ENCODE results near the gene CAP2.
A peak's percentile ranks its signal among the peaks of the same experiment; 100 is the strongest.

The CAP2 gene

GRCh38 chr6:17466147-17466546, 72.8 kb downstream of the CAP2 start:
- Mint-ChIP-seq H3K4me1 (peaks cover 0 to 3% of the 10 kb centered on the region in 2 donors), H3K36me3 (no peaks in the 10 kb centered on the region), H3K27me3 (no peaks in the 10 kb centered on the region), H3K4me3 (no peak overlapping the region), H3K9me3 (no peaks in the 10 kb centered on the region), H3K27ac (no peak overlapping the region)
- DNase-seq: no peak
- no peak for ATAC-seq (replicated peaks)

- Mint-ChIP-seq H3K9me3 (no peaks in the 10 kb centered on the region), H3K36me3 (no peaks in the 10 kb centered on the region), H3K4me1 (peaks cover 0 to 3% of the 10 kb centered on the region in 2 donors), H3K27me3 (no peaks in the 10 kb centered on the region), H3K27ac (no peak overlapping the region), H3K4me3 (no peak overlapping the region)
- DNase-seq: no peak
- ATAC-seq (replicated peaks): no peak
Measured at GRCh38 chr6:17466707-17467106, 73.3 kb downstream of the CAP2 start.

- Mint-ChIP-seq H3K27me3 (no peaks in the 10 kb centered on the region), H3K27ac (no peak overlapping the region), H3K4me1 (peaks cover 0 to 5% of the 10 kb centered on the region in 2 donors), H3K9me3 (no peaks in the 10 kb centered on the region), H3K36me3 (no peaks in the 10 kb centered on the region), H3K4me3 (no peak overlapping the region)
- no peak for DNase-seq
- no peak for ATAC-seq (replicated peaks)
Measured at GRCh38 chr6:17469006-17469832, 75.8 kb downstream of the CAP2 start.

- H3K36me3 Mint-ChIP-seq: no peaks in the 10 kb centered on the region
- H3K9me3 Mint-ChIP-seq: no peaks in the 10 kb centered on the region
- peaks cover 0 to 5% of the 10 kb centered on the region in 2 donors for H3K4me1 Mint-ChIP-seq
- DNase-seq (no peak), ATAC-seq (replicated peaks) (peak in 1 of 2 donors; percentile 67)
- H3K4me3 Mint-ChIP-seq: no peak overlapping the region
- no peak overlapping the region for H3K27ac Mint-ChIP-seq
- no peaks in the 10 kb centered on the region for H3K27me3 Mint-ChIP-seq
Measured at GRCh38 chr6:17470202-17470937, 77.0 kb downstream of the CAP2 start.

- H3K4me1 Mint-ChIP-seq: peaks cover 0 to 5% of the 10 kb centered on the region in 2 donors
- H3K9me3 Mint-ChIP-seq: no peaks in the 10 kb centered on the region
Measured at GRCh38 chr6:17470938-17471327, 77.5 kb downstream of the CAP2 start.

GRCh38 chr6:17472653-17473183, 79.3 kb downstream of the CAP2 start:
- Mint-ChIP-seq H3K36me3 (no peaks in the 10 kb centered on the region), H3K9me3 (no peaks in the 10 kb centered on the region), H3K4me1 (peaks cover 0 to 5% of the 10 kb centered on the region in 2 donors), H3K27me3 (no peaks in the 10 kb centered on the region), H3K27ac (no peak overlapping the region), H3K4me3 (no peak overlapping the region)
- ATAC-seq (replicated peaks): no peak
- no peak for DNase-seq

More at GRCh38 chr6:17470938-17471327, 77.5 kb downstream of the CAP2 start:
- H3K27me3 Mint-ChIP-seq: no peaks in the 10 kb centered on the region
- H3K4me3 Mint-ChIP-seq: no peak overlapping the region
- ATAC-seq (replicated peaks) (no peak), DNase-seq (no peak)
- no peaks in the 10 kb centered on the region for H3K36me3 Mint-ChIP-seq
- no peak overlapping the region for H3K27ac Mint-ChIP-seq

- H3K27ac Mint-ChIP-seq: no peak overlapping the region
- DNase-seq: no peak
- no peaks in the 10 kb centered on the region for H3K9me3 Mint-ChIP-seq
- ATAC-seq (replicated peaks): no peak
- no peak overlapping the region for H3K4me3 Mint-ChIP-seq
- no peaks in the 10 kb centered on the region for H3K36me3 Mint-ChIP-seq
- no peaks in the 10 kb centered on the region for H3K27me3 Mint-ChIP-seq
- peaks cover 0 to 5% of the 10 kb centered on the region in 2 donors for H3K4me1 Mint-ChIP-seq
Measured at GRCh38 chr6:17473554-17473953, 80.2 kb downstream of the CAP2 start.

GRCh38 chr6:17474289-17474688, 80.9 kb downstream of the CAP2 start:
- no peaks in the 10 kb centered on the region for H3K36me3 Mint-ChIP-seq
- DNase-seq (no peak), ATAC-seq (replicated peaks) (no peak)
- H3K9me3 Mint-ChIP-seq: no peaks in the 10 kb centered on the region
- no peaks in the 10 kb centered on the region for H3K27me3 Mint-ChIP-seq
- no peak overlapping the region for H3K27ac Mint-ChIP-seq
- peaks cover 0 to 5% of the 10 kb centered on the region in 2 donors for H3K4me1 Mint-ChIP-seq
- no peak overlapping the region for H3K4me3 Mint-ChIP-seq

GRCh38 chr6:17475606-17476244, 82.3 kb downstream of the CAP2 start:
- H3K27ac Mint-ChIP-seq: no peak overlapping the region
- H3K4me1 Mint-ChIP-seq: peaks cover 0 to 3% of the 10 kb centered on the region in 2 donors
- no peaks in the 10 kb centered on the region for H3K27me3 Mint-ChIP-seq
- no peak for DNase-seq
- ATAC-seq (replicated peaks): no peak
- H3K9me3 Mint-ChIP-seq: no peaks in the 10 kb centered on the region
- no peaks in the 10 kb centered on the region for H3K36me3 Mint-ChIP-seq
- H3K4me3 Mint-ChIP-seq: no peak overlapping the region

- DNase-seq: no peak
- Mint-ChIP-seq H3K4me1 (peaks cover 0 to 3% of the 10 kb centered on the region in 2 donors), H3K9me3 (no peaks in the 10 kb centered on the region), H3K27me3 (no peaks in the 10 kb centered on the region), H3K36me3 (no peaks in the 10 kb centered on the region), H3K4me3 (no peak overlapping the region), H3K27ac (no peak overlapping the region)
- no peak for ATAC-seq (replicated peaks)
Measured at GRCh38 chr6:17476511-17476910, 83.1 kb downstream of the CAP2 start.

- H3K27ac Mint-ChIP-seq: no peak overlapping the region
- H3K36me3 Mint-ChIP-seq: no peaks in the 10 kb centered on the region
- no peaks in the 10 kb centered on the region for H3K27me3 Mint-ChIP-seq
- H3K4me1 Mint-ChIP-seq: peaks cover 0 to 3% of the 10 kb centered on the region in 2 donors
- DNase-seq: no peak
- no peaks in the 10 kb centered on the region for H3K9me3 Mint-ChIP-seq
- ATAC-seq (replicated peaks): no peak
- no peak overlapping the region for H3K4me3 Mint-ChIP-seq
Measured at GRCh38 chr6:17477356-17477755, 84.0 kb downstream of the CAP2 start.

- Mint-ChIP-seq H3K9me3 (no peaks in the 10 kb centered on the region), H3K36me3 (no peaks in the 10 kb centered on the region), H3K27ac (no peak overlapping the region), H3K4me3 (no peak overlapping the region), H3K4me1 (no peaks in the 10 kb centered on the region), H3K27me3 (no peaks in the 10 kb centered on the region)
- no peak for ATAC-seq (replicated peaks)
- no peak for DNase-seq
Measured at GRCh38 chr6:17478223-17478907, 85.0 kb downstream of the CAP2 start.

GRCh38 chr6:17478946-17479345, 85.6 kb downstream of the CAP2 start:
- DNase-seq (no peak), ATAC-seq (replicated peaks) (no peak)
- H3K27ac Mint-ChIP-seq: no peak overlapping the region
- H3K36me3 Mint-ChIP-seq: no peaks in the 10 kb centered on the region
- H3K9me3 Mint-ChIP-seq: no peaks in the 10 kb centered on the region
- no peaks in the 10 kb centered on the region for H3K27me3 Mint-ChIP-seq
- H3K4me1 Mint-ChIP-seq: no peaks in the 10 kb centered on the region
- H3K4me3 Mint-ChIP-seq: no peak overlapping the region

GRCh38 chr6:17480476-17480875, 87.1 kb downstream of the CAP2 start:
- no peaks in the 10 kb centered on the region for H3K9me3 Mint-ChIP-seq

More at GRCh38 chr6:17480476-17480875, 87.1 kb downstream of the CAP2 start:
- Mint-ChIP-seq H3K27ac (no peak overlapping the region), H3K4me3 (no peak overlapping the region), H3K36me3 (no peaks in the 10 kb centered on the region), H3K4me1 (no peaks in the 10 kb centered on the region), H3K27me3 (no peaks in the 10 kb centered on the region)
- DNase-seq: no peak
- no peak for ATAC-seq (replicated peaks)

All from stimulated activated naive B cell treated with anti-CD40 and anti-IgM and Interleukin-4, amounts not matched to agents 10 μg/mL and 1 μg/mL and 100 μg/mL, for 72 hours (primary cell).